Keratinocyte (primary cell): ENCODE data around the gene LARP4. TPM values are rescaled to one million over a fixed set of nuclear protein-coding genes. Genes with fewer than 3 reads are reported as not detected.

Source experiments
- DNase-seq: peaks from one replicate; pipeline ENCODE4 v3.0.0-alpha.2; 2011; ENCODE audit warnings: low read depth, missing footprints, low spot score
- FAIRE-seq: peaks from 2 replicates; lab custom pipeline; 2011; peaks lifted over from hg19 to GRCh38; lab: Jason Lieb, UNC
- H2AFZ ChIP-seq: 2 replicates; pipeline ENCODE4 v1.6.0; 2012; ENCODE audit warnings: low read length, control low read depth, inconsistent platforms; ENCODE audit not compliant: control insufficient read depth
- H3K27ac ChIP-seq: 2 replicates; pipeline ENCODE4 v1.5.1; 2011; ENCODE audit warnings: low read length; ENCODE audit not compliant: control insufficient read depth, insufficient read depth
- H3K27me3 ChIP-seq: 3 replicates; pipeline ENCODE4 v1.6.0; 2011; ENCODE audit warnings: low read length; ENCODE audit not compliant: control insufficient read depth, insufficient read depth; ENCODE audit errors: extremely low read depth
- H3K36me3 ChIP-seq, 2 experiments: 2 replicates in 1 of 2; 3 replicates in 1 of 2; pipeline ENCODE4 v1.5.1; 2011; ENCODE audit warnings: low read length in 2 of 2, mild to moderate bottlenecking in 1 of 2; ENCODE audit not compliant: control insufficient read depth in 2 of 2, insufficient read depth in 2 of 2; ENCODE audit errors: extremely low read depth in 1 of 2
- H3K4me1 ChIP-seq: 3 replicates; pipeline ENCODE4 v1.5.1; 2011; ENCODE audit warnings: low read length; ENCODE audit not compliant: control insufficient read depth, insufficient read depth; ENCODE audit errors: extremely low read depth
- H3K4me2 ChIP-seq: 3 replicates; pipeline ENCODE4 v1.6.0; 2011; ENCODE audit warnings: low read depth, low read length; ENCODE audit not compliant: control insufficient read depth, insufficient read depth; ENCODE audit errors: extremely low read depth
- H3K4me3 ChIP-seq, 3 experiments: fragments of 200-600 bp in 1 of 3; sonication (generic) in 1 of 3; 2 replicates in 2 of 3; 3 replicates in 1 of 3; pipeline ENCODE4 v1.5.1; 2011 to 2016; ENCODE audit warnings: low read length in 3 of 3, mild to moderate bottlenecking in 3 of 3, control low read depth in 2 of 3, inconsistent platforms in 1 of 3, low read depth in 1 of 3, mixed read lengths in 1 of 3, mixed run types in 1 of 3, moderate library complexity in 1 of 3; ENCODE audit not compliant: control insufficient read depth in 2 of 3, insufficient read depth in 2 of 3; ENCODE audit errors: extremely low read depth in 1 of 3
- H3K79me2 ChIP-seq: 2 replicates; pipeline ENCODE4 v1.6.0; 2012; ENCODE audit warnings: low read length; ENCODE audit not compliant: control insufficient read depth, insufficient read depth
- H3K9ac ChIP-seq: 3 replicates; pipeline ENCODE4 v1.6.0; 2011; ENCODE audit warnings: low read length; ENCODE audit not compliant: control insufficient read depth, insufficient read depth; ENCODE audit errors: extremely low read depth
- H3K9me1 ChIP-seq: 3 replicates; pipeline ENCODE4 v1.6.0; 2011; ENCODE audit warnings: low read length; ENCODE audit not compliant: control insufficient read depth, insufficient read depth; ENCODE audit errors: extremely low read depth
- H3K9me3 ChIP-seq: 2 replicates; pipeline ENCODE4 v1.5.1; 2012; ENCODE audit warnings: low read depth, low read length; ENCODE audit not compliant: control insufficient read depth
- H4K20me1 ChIP-seq: 3 replicates; pipeline ENCODE4 v1.6.0; 2011; ENCODE audit warnings: low read length; ENCODE audit not compliant: control insufficient read depth, insufficient read depth; ENCODE audit errors: extremely low read depth
- EZH2 ChIP-seq: IDR thresholded peaks from one replicate; pipeline ENCODE4 v1.6.1; 2012; ENCODE audit warnings: inconsistent platforms, mild to moderate bottlenecking, low read length, moderate library complexity
- dilution Hi-C: fragments of 300-500 bp; cut with MboI; formaldehyde crosslinking; loops from one replicate; pipeline ENCODE4 v1.7.0; 2020; ENCODE audit warnings: low sequenced_read_pairs; ENCODE audit not compliant: extremely low pct_ligation_motif_present
- polyA plus RNA-seq, 5 experiments: library from polyadenylated mRNA; depleted of rRNA in 3 of 5; stranded (reverse) in 3 of 5; stranded (forward) in 1 of 5; unstranded in 1 of 5; fragments of >200 nt; gene quantifications; 1 replicate in 1 of 5; 2 replicates in 3 of 5; 3 replicates in 1 of 5; pipeline versions ENCODE4 v1.2.1 to v1.2.3, GENCODE V29; 2011 to 2012; ENCODE audit warnings: missing spikeins in 2 of 5, low read depth in 1 of 5, low replicate concordance in 1 of 5
- TF ChIP-seq, protein P1 (sequence below), 3 experiments: IDR thresholded peaks in 1 of 3; conservative IDR thresholded peaks in 1 of 3; optimal IDR thresholded peaks in 1 of 3; 2 replicates in 2 of 3; 3 replicates in 1 of 3; pipeline versions ENCODE3 to v1.5.1; 2011; ENCODE audit warnings: low read length in 3 of 3, mild to moderate bottlenecking in 3 of 3, moderate library complexity in 2 of 3, control low read depth in 1 of 3, inconsistent platforms in 1 of 3; ENCODE audit not compliant: insufficient read depth in 2 of 3; ENCODE audit errors: extremely low read depth in 1 of 3

LARP4 gene
- polyA plus RNA-seq, 1 donor (not counting 4 experiments of a cell fraction or from before 2014, with no cell fraction given), result 33.2 TPM

GRCh38 chr12:50508970-50509663 lies 108.4 kb downstream of the LARP4 start:
- H3K9ac ChIP-seq, result peak overlapping the region; percentile 98
- no peaks in the 10 kb centered on the region for H3K27me3 ChIP-seq
- peak overlapping the region; percentile 97 for H3K4me2 ChIP-seq
- FAIRE-seq, result no peak
- DNase-seq, result no peak
- peaks cover 40% of the 10 kb centered on the region for H3K4me1 ChIP-seq
- no peak overlapping the region for H2AFZ ChIP-seq
- H3K79me2 ChIP-seq, result peaks cover 88% of the 10 kb centered on the region
- peaks cover 0 to 2% of the 10 kb centered on the region in 2 experiments for H3K36me3 ChIP-seq
- no peaks in the 10 kb centered on the region for H3K9me1 ChIP-seq
- TF ChIP-seq, protein P1, sequence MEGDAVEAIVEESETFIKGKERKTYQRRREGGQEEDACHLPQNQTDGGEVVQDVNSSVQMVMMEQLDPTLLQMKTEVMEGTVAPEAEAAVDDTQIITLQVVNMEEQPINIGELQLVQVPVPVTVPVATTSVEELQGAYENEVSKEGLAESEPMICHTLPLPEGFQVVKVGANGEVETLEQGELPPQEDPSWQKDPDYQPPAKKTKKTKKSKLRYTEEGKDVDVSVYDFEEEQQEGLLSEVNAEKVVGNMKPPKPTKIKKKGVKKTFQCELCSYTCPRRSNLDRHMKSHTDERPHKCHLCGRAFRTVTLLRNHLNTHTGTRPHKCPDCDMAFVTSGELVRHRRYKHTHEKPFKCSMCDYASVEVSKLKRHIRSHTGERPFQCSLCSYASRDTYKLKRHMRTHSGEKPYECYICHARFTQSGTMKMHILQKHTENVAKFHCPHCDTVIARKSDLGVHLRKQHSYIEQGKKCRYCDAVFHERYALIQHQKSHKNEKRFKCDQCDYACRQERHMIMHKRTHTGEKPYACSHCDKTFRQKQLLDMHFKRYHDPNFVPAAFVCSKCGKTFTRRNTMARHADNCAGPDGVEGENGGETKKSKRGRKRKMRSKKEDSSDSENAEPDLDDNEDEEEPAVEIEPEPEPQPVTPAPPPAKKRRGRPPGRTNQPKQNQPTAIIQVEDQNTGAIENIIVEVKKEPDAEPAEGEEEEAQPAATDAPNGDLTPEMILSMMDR (optimal IDR thresholded peaks at IDR 0.05 in 1 of 3, IDR thresholded peaks at IDR 0.05 in 1 of 3, conservative IDR thresholded peaks at IDR 0.05 in 1 of 3; ENCODE audit: extremely low read depth in 1 of 3, insufficient read depth in 2 of 3, low read length in 3 of 3), result no peak
- TF ChIP-seq EZH2, result no peak
- no peaks in the 10 kb centered on the region for H3K9me3 ChIP-seq
- peak overlapping the region in 1 of 3 experiments; percentile 12 for H3K4me3 ChIP-seq
- dilution Hi-C loops, result no loop called here
- peak overlapping the region; percentile 94 for H3K27ac ChIP-seq
- no peaks in the 10 kb centered on the region for H4K20me1 ChIP-seq

DNA sequence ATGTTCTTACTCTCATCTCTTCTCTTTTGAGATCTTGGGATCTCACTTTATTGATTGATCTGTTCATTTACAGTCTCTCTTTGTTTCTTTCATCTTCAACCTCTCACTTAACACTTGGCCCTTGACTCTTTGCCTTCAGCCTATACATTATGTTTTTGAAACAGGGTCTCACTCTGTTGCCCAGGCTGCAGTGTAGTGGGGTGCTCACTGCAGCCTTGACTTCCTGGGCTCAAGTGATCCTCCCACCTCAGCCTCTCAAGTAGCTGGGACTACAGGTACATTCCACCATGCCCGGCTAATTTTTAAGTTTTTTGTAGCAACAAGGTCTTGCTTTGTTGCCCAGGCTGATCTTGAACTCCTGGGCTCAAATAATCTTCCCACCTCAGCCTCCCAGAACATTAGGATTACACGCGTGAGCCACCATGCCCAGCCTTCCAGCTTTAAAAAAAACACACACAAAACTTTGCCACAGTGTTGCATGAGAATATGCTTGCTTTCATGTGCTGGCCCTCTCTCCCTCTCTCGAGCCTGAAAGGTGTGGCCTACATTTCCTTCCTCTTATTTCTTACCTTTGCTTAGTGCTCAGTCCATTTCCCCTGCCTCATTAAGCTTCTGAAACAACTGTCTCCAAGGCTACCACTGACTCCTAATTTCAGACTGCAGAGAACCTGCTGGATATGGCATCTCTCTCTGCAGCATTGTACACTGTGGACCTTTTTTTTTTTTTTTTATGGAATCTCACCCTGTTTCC lies 114.0 kb downstream of the LARP4 start:
- H2AFZ ChIP-seq, result no peak overlapping the region
- H3K27ac ChIP-seq, result no peak overlapping the region
- H3K4me2 ChIP-seq, result no peak overlapping the region
- H4K20me1 ChIP-seq, result no peaks in the 10 kb centered on the region
- peaks cover 18% of the 10 kb centered on the region for H3K4me1 ChIP-seq
- no peak for FAIRE-seq
- DNase-seq, result no peak
- no peaks in the 10 kb centered on the region for H3K9me1 ChIP-seq
- TF ChIP-seq, protein P1 (optimal IDR thresholded peaks at IDR 0.05 in 1 of 3, IDR thresholded peaks at IDR 0.05 in 1 of 3, conservative IDR thresholded peaks at IDR 0.05 in 1 of 3; ENCODE audit: extremely low read depth in 1 of 3, insufficient read depth in 2 of 3, low read length in 3 of 3), result no peak
- no peak for TF ChIP-seq EZH2
- H3K27me3 ChIP-seq, result no peaks in the 10 kb centered on the region
- H3K36me3 ChIP-seq, result peaks cover 0 to 5% of the 10 kb centered on the region in 2 experiments
- no peak overlapping the region for H3K4me3 ChIP-seq
- dilution Hi-C loops, result no loop called here
- H3K9me3 ChIP-seq, result no peaks in the 10 kb centered on the region
- H3K79me2 ChIP-seq, result peaks cover 93% of the 10 kb centered on the region
- H3K9ac ChIP-seq, result no peak overlapping the region
